Lower lobe of right lung (tissue), 2 donors: Measurements from ENCODE around the gene PTPRN2. TPM values are rescaled to one million over a fixed set of nuclear protein-coding genes. Genes with fewer than 3 reads are reported as not detected.
"Not testable (repeated sequence)": the region's sequence is repeated elsewhere in the genome, so short reads cannot be mapped to it uniquely, and the experiment has no call there.

Experiments used
- ATAC-seq, 2 donors: fragments of 200-7000 bp; cut with Tn5 transposase; one replicate each; pipeline ENCODE4 v1.9.1; 2020 to 2022; ENCODE audit warnings: mild to moderate bottlenecking in 2 of 2, moderate library complexity in 2 of 2
- DNase-seq: peaks from one replicate; pipeline ENCODE4 v3.0.0-alpha.2; 2020
- H3K27ac ChIP-seq: fragments of 200-600 bp; one replicate; pipeline ENCODE4 v1.8.0; 2022
- H3K27me3 ChIP-seq: fragments of 200-600 bp; one replicate; pipeline ENCODE4 v1.8.0; 2022; ENCODE audit warnings: low read depth
- H3K36me3 ChIP-seq: fragments of 200-600 bp; one replicate; pipeline ENCODE4 v1.8.0; 2022; ENCODE audit warnings: mild to moderate bottlenecking
- H3K4me1 ChIP-seq: fragments of 200-600 bp; one replicate; pipeline ENCODE4 v1.8.0; 2022
- H3K4me3 ChIP-seq: fragments of 200-600 bp; one replicate; pipeline ENCODE4 v1.8.0; 2022; ENCODE audit warnings: mild to moderate bottlenecking
- H3K9me3 ChIP-seq: fragments of 200-600 bp; one replicate; pipeline ENCODE4 v1.8.0; 2022
- CTCF ChIP-seq: fragments of 200-600 bp; IDR thresholded peaks from one replicate; pipeline ENCODE4 v1.8.0; 2022; ENCODE audit warnings: antibody characterized with exemption, mild to moderate bottlenecking
- intact Hi-C: fragments of 100-400 bp; cut with DNase I; formaldehyde crosslinking; loops from one replicate; pipeline ENCODE4 v1.11.0; 2022
- long read RNA-seq: library from polyadenylated mRNA; unstranded; transcript quantifications from one replicate; pipeline ENCODE4 v2.0.0, GENCODE V29; 2021
- total RNA-seq: library from RNA; stranded (reverse); fragmentation: NEBNext Ultra II Directional; extraction: Animal tissue kit (Norgen Biotek cat#: 25700); gene quantifications from one replicate; pipeline ENCODE4 v1.2.1, GENCODE V29; 2021
- donor health status: DM: no; HTN: yes; CAD: no; lungs with severe emphysema.

Gene PTPRN2
- 6.8 TPM for total RNA-seq
- long read RNA-seq, partial matches to known transcripts, result 24 of 41 reads
- long read RNA-seq, other reads (novel, unspliced or antisense), result 17 of 41 reads

DNA sequence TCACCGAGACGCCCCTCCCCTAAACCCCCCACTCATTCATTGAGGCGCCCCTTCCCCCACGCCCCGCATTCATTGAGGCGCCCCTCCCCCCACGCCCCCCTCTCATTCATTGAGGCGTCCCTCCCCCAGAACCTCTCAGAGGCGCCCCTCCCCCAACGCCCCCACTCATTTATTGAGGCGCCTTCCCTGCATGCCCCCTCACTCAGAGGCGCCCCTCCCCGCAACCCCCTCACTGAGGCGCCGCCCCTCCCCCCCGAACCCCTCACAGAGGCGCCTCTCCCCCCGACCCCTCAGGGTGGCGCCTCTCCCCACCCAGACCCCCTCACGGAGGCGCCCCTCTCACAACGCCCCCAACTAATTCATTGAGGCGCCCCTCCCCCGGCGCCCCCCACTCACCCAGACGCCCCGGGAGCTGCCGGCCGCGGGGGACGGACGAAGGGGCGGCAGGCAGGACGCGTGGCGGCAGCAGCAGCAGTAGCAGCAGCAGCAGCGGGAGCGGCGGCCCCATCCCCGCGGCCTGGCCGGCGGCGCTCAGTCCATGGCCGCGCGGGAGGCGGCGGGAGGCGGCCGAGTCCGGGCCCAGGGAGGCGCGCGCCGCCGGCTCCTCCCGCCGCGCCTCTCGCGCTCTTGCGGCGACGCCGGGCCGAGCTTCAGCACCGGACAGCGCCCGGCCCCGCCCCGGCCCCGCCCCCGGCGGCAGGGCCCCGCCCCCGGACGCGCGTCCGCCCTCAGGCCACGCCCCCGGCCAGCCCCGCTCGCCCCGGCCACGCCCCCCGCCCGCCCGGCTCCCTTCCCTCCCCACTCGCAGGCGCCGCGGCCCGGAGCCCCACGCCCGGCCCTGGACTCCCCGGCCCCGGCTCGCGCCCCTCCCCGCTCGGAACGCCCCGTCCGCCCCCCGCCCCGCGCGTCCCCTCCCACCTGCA, at the start of gene PTPRN2:
Gene PTPRN2, minus strand, starts transcription at position 662 of the 923 bp plus-strand sequence.
- peak within 1 kb of the TSS; percentile 43 for H3K4me3 ChIP-seq
- intact Hi-C loops, result no loop called here
- peak; percentile 66 for DNase-seq
- no peak for TF ChIP-seq CTCF
- ATAC-seq, result peak; percentile 89 to 92
- H3K27me3 ChIP-seq, result peaks cover 53% of the 10 kb centered on the region
- no peaks in the 10 kb centered on the region for H3K36me3 ChIP-seq
- no peaks in the 10 kb centered on the region for H3K9me3 ChIP-seq
- peaks cover 15% of the 10 kb centered on the region for H3K4me1 ChIP-seq
- no peak within 1 kb of the TSS for H3K27ac ChIP-seq

- H3K27ac ChIP-seq, result no peak overlapping the region
- ATAC-seq, result no peak
- intact Hi-C loops, result no loop called here
Measured at GRCh38 chr7:158633055-158633956, 45.7 kb upstream of the PTPRN2 start.

GRCh38 chr7:158631574-158632195, 44.1 kb upstream of the PTPRN2 start:
- H3K27me3 ChIP-seq, result no peaks in the 10 kb centered on the region
- H3K4me3 ChIP-seq, result no peak overlapping the region
- no peaks in the 10 kb centered on the region for H3K36me3 ChIP-seq
- no peak for ATAC-seq
- H3K27ac ChIP-seq, result no peak overlapping the region
- no peaks in the 10 kb centered on the region for H3K9me3 ChIP-seq
- no peak for DNase-seq
- intact Hi-C loops, result no loop called here
- H3K4me1 ChIP-seq, result no peaks in the 10 kb centered on the region
- TF ChIP-seq CTCF, result no peak

More at GRCh38 chr7:158633055-158633956, 45.7 kb upstream of the PTPRN2 start:
- no peak for TF ChIP-seq CTCF
- no peak overlapping the region for H3K4me3 ChIP-seq
- H3K36me3 ChIP-seq, result no peaks in the 10 kb centered on the region
- no peaks in the 10 kb centered on the region for H3K4me1 ChIP-seq
- no peak for DNase-seq
- no peaks in the 10 kb centered on the region for H3K27me3 ChIP-seq
- no peaks in the 10 kb centered on the region for H3K9me3 ChIP-seq

DNA sequence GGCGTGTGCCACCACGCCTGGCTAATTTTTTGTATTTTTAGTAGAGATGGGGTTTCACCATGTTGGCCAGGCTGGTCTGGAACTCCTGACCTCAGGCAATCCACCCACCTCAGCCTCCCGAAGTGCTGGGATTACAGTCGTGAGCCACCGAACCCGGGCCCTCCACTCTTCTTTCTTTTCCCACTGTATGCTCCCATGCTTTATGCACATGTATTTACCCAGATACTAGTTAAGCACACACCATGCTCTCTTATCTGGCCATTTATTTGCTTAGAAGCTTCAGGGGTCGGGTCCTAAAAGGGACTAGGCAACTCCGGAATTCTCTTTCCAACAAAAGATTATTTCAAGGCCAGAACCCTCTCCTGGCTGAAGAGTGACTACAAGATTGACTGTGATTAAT, 38.7 kb upstream of the PTPRN2 start:
- ATAC-seq, H3K27ac ChIP-seq, H3K27me3 ChIP-seq, H3K36me3 ChIP-seq, DNase-seq, H3K4me1 ChIP-seq, intact Hi-C loops, H3K9me3 ChIP-seq, H3K4me3 ChIP-seq: not testable (repeated sequence)

DNA sequence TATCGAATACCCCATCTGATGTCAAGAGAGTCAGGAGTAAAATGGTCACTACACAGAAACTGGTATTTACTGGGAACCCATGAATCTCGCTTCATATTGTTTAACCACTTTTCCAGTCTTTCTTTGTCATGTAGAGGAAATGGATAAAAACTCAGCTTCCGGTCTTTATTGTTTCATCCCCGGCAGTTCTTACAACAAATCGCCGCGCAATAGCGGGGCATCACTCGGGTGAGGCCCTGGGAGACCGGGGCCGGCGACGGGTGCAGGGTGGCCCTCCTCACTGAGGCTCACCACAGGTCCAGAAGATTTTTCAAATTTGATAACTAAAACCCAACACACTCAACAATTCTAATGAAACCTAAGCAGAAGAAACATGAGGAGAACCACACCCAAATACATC, 35.6 kb upstream of the PTPRN2 start:
- H3K4me1 ChIP-seq, result no peaks in the 10 kb centered on the region
- H3K27ac ChIP-seq, result no peak overlapping the region
- H3K27me3 ChIP-seq, result no peaks in the 10 kb centered on the region
- H3K9me3 ChIP-seq, result no peaks in the 10 kb centered on the region
- no peak for TF ChIP-seq CTCF
- H3K4me3 ChIP-seq, result no peak overlapping the region
- no peaks in the 10 kb centered on the region for H3K36me3 ChIP-seq
- intact Hi-C loops, result no loop called here
- DNase-seq (no peak), ATAC-seq (no peak)
